HFFc6 (cell line): ENCODE data around the gene GJA1. TPM values are rescaled to one million over a fixed set of nuclear protein-coding genes. Genes with fewer than 3 reads are reported as not detected.

Source experiments
- DNase-seq: peaks from one replicate; pipeline ENCODE4 v3.0.0-alpha.2; 2018
- H3K27ac Mint-ChIP-seq: 2 replicates; pipeline ENCODE4 v1.8.0; 2020; ENCODE audit warnings: mild to moderate bottlenecking, mixed read lengths
- H3K27me3 Mint-ChIP-seq: 2 replicates; pipeline ENCODE4 v1.8.0; 2021; ENCODE audit warnings: mild to moderate bottlenecking, moderate library complexity, mixed read lengths; ENCODE audit not compliant: insufficient read depth
- H3K36me3 Mint-ChIP-seq: 2 replicates; pipeline ENCODE4 v1.8.0; 2021; ENCODE audit warnings: low read depth, mixed read lengths
- H3K4me1 Mint-ChIP-seq: 2 replicates; pipeline ENCODE4 v1.8.0; 2020; ENCODE audit warnings: low read depth, mixed read lengths
- H3K4me3 Mint-ChIP-seq: 2 replicates; pipeline ENCODE4 v1.8.0; 2020; ENCODE audit warnings: mild to moderate bottlenecking, moderate library complexity, mixed read lengths
- H3K9me3 Mint-ChIP-seq: 2 replicates; pipeline ENCODE4 v1.8.0; 2020; ENCODE audit warnings: mild to moderate bottlenecking, mixed read lengths
- total RNA-seq, 6 experiments: library from RNA; stranded (reverse); fragmentation: NEBNext Ultra II Directional; extraction: Animal tissue kit (Norgen Biotek cat#: 25700); gene quantifications; 2 replicates in 1 of 6; 3 replicates in 5 of 6; pipeline ENCODE4 v1.2.3, GENCODE V29; 2021
- TF ChIP-seq, protein P1 (sequence below): fragments of 200-600 bp; sonication (generic); IDR thresholded peaks from 2 replicates; pipeline ENCODE4 v1.5.0; 2021; ENCODE audit warnings: antibody characterized with exemption, mild to moderate bottlenecking

The GJA1 gene
- total RNA-seq, 6 experiments from 2014 or later, result 80.6 to 96.4 (median 87.7) TPM

DNA sequence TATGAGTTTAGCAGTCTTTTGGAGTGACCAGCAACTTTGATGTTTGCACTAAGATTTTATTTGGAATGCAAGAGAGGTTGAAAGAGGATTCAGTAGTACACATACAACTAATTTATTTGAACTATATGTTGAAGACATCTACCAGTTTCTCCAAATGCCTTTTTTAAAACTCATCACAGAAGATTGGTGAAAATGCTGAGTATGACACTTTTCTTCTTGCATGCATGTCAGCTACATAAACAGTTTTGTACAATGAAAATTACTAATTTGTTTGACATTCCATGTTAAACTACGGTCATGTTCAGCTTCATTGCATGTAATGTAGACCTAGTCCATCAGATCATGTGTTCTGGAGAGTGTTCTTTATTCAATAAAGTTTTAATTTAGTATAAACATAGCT, 13.9 kb downstream of the GJA1 start:
- no peak for DNase-seq
- Mint-ChIP-seq H3K27ac (no peak overlapping the region), H3K4me3 (no peak overlapping the region), H3K27me3 (no peaks in the 10 kb centered on the region; the same call in 1 of the 2 replicates), H3K36me3 (peaks cover 32% of the 10 kb centered on the region), H3K4me1 (peaks cover 26% of the 10 kb centered on the region), H3K9me3 (no peaks in the 10 kb centered on the region)
- TF ChIP-seq, protein P1, sequence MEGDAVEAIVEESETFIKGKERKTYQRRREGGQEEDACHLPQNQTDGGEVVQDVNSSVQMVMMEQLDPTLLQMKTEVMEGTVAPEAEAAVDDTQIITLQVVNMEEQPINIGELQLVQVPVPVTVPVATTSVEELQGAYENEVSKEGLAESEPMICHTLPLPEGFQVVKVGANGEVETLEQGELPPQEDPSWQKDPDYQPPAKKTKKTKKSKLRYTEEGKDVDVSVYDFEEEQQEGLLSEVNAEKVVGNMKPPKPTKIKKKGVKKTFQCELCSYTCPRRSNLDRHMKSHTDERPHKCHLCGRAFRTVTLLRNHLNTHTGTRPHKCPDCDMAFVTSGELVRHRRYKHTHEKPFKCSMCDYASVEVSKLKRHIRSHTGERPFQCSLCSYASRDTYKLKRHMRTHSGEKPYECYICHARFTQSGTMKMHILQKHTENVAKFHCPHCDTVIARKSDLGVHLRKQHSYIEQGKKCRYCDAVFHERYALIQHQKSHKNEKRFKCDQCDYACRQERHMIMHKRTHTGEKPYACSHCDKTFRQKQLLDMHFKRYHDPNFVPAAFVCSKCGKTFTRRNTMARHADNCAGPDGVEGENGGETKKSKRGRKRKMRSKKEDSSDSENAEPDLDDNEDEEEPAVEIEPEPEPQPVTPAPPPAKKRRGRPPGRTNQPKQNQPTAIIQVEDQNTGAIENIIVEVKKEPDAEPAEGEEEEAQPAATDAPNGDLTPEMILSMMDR, result no peak

DNA sequence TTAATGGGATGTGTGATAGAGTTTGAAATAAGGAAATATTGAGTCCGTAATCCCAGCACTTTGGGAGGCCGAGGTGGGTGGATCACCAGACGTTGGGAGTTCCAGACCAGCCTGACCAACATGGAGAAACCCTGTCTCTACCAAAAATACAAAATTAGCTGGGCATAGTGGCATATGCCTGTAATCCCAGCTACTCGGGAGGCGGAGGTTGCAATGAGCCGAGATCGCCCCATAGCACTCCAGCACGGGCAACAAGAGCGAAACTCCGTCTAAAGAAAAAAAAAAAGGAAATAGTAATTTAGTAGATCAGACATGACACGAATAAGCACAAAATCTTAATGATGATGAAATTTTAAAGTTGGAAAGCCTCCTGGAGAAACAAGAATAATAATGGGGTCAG, 14.8 kb downstream of the GJA1 start:
- no peak overlapping the region for H3K4me3 Mint-ChIP-seq
- H3K27ac Mint-ChIP-seq, result no peak overlapping the region
- TF ChIP-seq, protein P1, result no peak
- peaks cover 32% of the 10 kb centered on the region for H3K36me3 Mint-ChIP-seq
- H3K4me1 Mint-ChIP-seq, result peaks cover 20% of the 10 kb centered on the region
- H3K27me3 Mint-ChIP-seq, result no peaks in the 10 kb centered on the region; the same call in 1 of the 2 replicates
- H3K9me3 Mint-ChIP-seq, result no peaks in the 10 kb centered on the region
- no peak for DNase-seq

DNA sequence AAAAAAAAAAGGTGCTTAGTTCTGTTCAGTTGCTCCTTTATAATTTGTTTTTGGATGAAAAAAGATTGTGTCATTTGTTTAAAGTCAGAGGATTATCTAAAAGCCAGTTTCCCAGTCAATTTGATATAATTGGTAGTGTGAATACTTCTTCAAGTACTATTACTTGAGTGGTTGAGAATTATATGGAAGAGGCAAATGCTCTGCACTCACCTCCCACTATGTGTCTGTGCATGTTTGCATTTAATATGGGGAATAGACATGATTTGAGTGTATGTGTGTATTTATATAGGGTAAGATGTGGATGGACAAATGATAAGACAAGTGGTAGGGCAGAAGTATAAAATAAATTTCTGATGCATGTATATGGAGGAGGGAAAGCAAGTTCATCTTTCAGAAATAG, 15.8 kb downstream of the GJA1 start:
- no peak for DNase-seq
- Mint-ChIP-seq H3K27me3 (no peaks in the 10 kb centered on the region; the same call in 1 of the 2 replicates), H3K36me3 (peaks cover 32% of the 10 kb centered on the region), H3K4me1 (peaks cover 20% of the 10 kb centered on the region), H3K27ac (no peak overlapping the region), H3K9me3 (no peaks in the 10 kb centered on the region), H3K4me3 (no peak overlapping the region)
- TF ChIP-seq, protein P1, result no peak

GRCh38 chr6:121453191-121453590, 17.7 kb downstream of the GJA1 start:
- H3K4me3 Mint-ChIP-seq, result no peak overlapping the region
- H3K9me3 Mint-ChIP-seq, result no peaks in the 10 kb centered on the region
- H3K27me3 Mint-ChIP-seq, result no peaks in the 10 kb centered on the region; the same call in 1 of the 2 replicates
- H3K4me1 Mint-ChIP-seq, result peaks cover 13% of the 10 kb centered on the region
- H3K27ac Mint-ChIP-seq, result no peak overlapping the region
- DNase-seq, result no peak
- peaks cover 13% of the 10 kb centered on the region for H3K36me3 Mint-ChIP-seq
- TF ChIP-seq, protein P1, result no peak

DNA sequence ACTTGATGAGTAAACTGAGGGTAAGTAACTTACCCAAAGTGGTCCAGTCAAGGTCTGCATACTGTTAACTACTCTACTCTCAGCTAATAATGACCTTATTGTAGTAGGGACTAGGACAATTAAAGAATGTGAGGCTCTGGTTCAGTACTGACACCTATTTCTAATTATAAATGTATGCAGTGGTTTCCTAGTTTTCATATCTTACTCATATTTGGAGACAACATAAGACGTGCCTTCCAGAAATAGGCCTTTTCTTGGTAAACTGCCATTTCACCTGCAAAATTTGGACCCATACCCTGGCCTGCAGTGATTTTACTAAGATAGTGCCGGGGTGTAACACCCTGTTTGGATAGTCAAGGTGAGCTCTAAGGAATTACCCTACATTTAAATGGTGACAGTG, 24.7 kb downstream of the GJA1 start:
- TF ChIP-seq, protein P1, result no peak
- Mint-ChIP-seq H3K9me3 (no peaks in the 10 kb centered on the region), H3K27me3 (no peaks in the 10 kb centered on the region; the same call in 1 of the 2 replicates), H3K4me3 (no peak overlapping the region), H3K4me1 (peaks cover 5% of the 10 kb centered on the region; the same call in 1 of the 2 replicates), H3K36me3 (no peaks in the 10 kb centered on the region), H3K27ac (no peak overlapping the region)
- no peak for DNase-seq

GRCh38 chr6:121463087-121463486, 27.6 kb downstream of the GJA1 start:
- H3K27ac Mint-ChIP-seq, result no peak overlapping the region

More at GRCh38 chr6:121463087-121463486, 27.6 kb downstream of the GJA1 start:
- no peaks in the 10 kb centered on the region for H3K9me3 Mint-ChIP-seq
- H3K4me1 Mint-ChIP-seq, result peaks cover 6% of the 10 kb centered on the region; the same call in 1 of the 2 replicates
- DNase-seq, result no peak
- TF ChIP-seq, protein P1, result no peak
- H3K36me3 Mint-ChIP-seq, result no peaks in the 10 kb centered on the region
- no peak overlapping the region for H3K4me3 Mint-ChIP-seq
- no peaks in the 10 kb centered on the region; the same call in 1 of the 2 replicates for H3K27me3 Mint-ChIP-seq
